ENCODE data around the gene KIF18B.

Gene KIF18B

GRCh38 chr17:44933824-44934744 lies 13.5 kb downstream of the KIF18B start:
- no peak for DNase-seq

GRCh38 chr17:44932787-44933097 lies 14.8 kb downstream of the KIF18B start:
- DNase-seq, result no peak

DNA sequence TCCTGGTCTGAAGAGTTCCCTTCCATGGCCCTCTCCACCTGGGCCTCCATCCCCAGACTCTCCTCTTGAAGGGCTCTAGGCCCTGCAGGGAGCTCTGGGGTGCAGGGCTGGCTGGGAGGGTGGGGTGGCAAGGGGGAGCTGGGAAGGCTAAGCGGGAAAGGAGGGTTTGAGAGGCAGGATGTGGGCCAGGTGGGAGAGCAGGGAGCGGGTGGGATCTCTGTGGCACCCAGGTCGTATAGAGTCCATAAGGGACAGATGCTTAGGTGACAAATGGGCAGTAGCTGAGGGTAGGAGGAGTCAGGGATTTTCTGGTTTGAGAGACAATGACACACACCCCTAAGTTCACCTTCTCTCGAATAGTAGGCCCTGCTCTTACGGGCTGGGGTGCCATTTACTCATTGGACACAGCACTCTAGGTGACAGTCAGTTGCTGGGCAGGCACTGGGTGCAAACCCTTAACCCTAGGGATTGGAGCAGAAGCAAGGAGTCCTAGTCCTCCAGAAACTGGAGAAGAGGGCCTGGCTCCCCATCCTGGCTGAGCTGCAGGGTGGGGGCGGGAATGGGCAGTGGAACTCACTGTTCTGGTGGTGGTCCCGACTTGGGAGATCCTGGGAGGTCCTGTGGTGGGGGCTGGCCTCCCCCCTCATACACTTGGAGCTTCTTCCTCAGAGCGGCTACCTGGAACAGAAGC lies 15.3 kb downstream of the KIF18B start:
- no peak for DNase-seq

DNA sequence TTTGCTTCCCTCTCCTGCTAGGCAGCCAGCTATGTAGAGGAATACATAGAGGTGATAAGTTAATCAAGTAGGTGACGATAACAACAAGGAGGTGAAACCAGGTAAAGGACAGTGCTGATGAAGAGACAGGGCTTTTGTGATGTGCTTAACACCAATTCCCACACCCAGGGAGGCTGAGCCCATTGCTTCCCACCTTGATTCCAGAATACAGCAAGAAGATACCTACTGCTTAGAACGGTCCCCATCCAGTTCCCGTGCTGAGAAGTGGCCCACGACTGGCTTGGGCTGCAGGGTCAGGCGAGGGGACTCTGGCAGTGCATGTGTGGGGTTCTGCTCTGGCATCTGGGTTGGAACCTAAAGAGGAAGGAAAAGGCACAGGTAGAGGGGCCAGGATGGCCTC lies 16.2 kb downstream of the KIF18B start:
- DNase-seq, result no peak

GRCh38 chr17:44930667-44931066 lies 16.9 kb downstream of the KIF18B start:
- DNase-seq, result no peak

GRCh38 chr17:44928950-44929720 lies 18.4 kb downstream of the KIF18B start:
- DNase-seq, result no peak

DNA sequence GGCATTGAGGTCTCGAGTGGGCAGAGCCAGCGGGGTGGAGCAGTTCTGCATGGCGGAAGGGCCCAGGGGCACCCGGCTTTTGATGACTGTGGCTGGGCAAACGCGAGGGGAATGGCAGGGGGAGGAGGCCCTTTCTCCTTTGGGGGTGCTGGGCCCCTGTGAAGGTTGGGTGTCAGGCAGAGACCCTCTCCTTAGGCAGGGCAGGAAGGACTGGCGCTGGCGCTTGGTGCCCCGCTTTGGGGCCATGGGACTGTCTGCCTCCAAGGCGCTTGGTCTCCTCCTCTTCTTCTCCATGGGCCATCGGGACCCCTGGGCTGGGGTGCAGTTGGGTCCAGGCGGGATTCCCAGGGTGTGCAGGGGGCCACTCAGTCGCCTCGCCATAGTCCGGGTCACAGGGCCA lies 19.4 kb downstream of the KIF18B start:
- no peak for DNase-seq

DNA sequence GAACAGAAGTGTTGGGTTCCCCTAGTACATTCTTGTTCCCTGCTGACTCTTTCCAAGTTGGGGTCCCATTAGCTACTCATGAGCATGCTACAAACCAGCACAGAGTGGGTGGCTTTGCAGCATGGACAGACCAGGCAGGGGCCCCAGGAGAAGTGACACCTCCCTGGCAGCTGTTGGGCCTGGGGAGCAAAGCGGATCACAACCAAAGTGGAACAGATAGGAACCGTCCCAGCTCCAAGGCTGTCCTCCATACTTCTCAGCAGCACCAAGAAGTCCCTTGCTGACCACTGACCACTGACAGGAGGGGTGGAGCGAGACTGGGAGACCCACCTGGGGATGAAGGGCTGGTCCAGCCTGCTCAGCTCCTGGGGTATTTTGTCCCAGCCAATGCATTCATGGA lies 19.9 kb downstream of the KIF18B start:
- no peak for DNase-seq

DNA sequence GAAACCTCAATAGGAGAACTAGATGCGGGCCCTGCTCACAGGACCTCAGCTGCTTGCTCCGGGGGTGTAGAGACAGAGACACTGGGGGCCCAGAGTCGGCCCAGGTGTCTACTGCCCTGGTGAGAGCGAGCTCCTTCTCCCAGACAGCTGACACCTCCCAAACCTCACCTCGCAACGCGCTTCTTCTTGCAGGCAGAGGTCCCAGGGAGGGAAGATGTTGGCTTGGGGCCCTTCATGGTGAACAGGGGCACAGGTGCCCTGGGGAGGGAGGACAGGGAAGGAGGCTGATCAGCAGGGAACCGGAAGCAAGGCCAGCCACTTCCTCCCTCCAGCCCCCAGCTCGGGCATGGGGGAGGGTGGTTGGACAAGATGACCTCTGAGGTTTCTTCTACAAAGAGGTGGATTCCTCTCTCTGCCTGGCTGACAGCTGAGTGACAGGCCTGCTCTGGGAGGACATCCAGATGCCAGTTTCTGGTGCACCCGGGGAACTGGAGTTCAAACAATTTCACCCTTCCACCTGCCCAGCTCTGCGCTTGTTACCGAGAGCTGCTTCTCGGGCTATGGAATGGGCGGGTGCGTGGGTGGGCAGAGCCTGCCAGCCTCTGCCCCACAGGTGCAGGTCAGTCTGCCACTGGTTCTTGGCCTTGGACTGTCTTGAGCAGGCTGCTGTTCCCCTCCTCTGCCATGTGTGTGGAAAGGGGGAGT lies 20.6 kb downstream of the KIF18B start:
- DNase-seq, result no peak

DNA sequence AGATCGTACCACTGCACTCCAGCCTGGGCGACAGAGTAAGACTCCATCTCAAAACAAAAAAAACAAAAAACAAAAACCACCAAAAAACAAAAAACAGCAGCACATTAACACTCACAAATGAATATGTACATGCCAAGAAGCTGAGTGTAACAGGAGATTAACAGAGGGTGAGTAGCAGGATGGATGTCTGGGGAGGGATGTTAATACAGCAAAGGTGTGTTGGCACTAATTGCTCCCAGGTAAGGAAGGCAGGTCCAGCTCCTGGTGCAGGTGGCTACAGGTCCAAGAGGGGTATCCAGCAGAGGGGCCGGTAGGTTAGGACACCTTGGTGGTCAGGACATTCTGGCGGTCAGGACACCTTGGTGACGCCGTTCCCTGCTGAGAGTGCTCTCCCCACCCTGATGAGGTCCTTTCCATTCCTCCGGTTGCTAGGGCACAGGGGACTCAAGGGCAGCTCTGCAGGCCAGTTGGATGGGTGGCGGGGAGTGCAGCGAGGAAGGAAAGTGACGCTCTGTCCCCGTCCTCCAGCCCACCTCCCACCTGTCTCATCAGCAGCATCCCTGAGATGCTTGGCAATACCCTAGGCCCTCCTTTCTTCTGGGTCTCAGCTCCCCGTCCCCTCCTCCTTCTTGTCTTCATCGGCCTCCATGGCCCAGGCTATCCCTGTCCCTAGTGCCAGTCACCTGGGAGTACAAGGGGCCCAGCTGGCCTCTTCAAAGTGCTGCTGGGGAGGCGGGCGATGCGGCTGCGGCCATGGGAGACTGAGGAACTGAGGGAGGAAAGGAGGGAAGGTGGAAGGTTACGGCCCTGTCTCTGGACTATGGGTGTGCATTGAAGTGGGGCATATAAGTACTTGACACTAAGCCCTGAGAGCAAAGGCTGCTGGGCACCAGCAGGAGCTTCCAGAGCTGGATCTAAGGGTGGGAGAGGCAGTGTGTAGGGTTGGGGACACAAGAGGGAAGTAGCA lies 21.6 kb downstream of the KIF18B start:
- DNase-seq, result no peak

DNA sequence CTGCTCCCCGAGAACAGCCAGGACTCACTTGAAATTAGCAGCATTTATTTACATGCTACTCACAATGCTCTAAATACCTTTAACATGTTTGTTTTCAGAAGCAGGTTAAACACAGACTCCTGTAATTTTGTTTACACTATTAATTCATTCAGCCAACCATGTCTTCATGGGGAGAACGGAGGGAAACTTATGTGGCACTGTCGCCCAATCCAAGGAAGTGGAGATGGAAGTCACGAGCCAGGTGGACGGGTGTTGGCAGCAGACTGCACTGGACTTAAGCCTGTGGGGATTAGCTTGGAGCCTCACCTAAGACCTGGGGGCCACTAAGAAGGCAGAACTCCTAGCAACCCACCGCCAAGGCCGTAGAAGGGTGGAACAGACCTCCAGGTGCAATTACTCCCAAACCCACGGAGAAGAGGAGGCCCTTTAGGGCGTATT lies 23.4 kb downstream of the KIF18B start:
- no peak for DNase-seq

GRCh38 chr17:44922746-44923470 lies 24.7 kb downstream of the KIF18B start:
- no peak for DNase-seq

- no peak for DNase-seq
Measured at GRCh38 chr17:44922136-44922535, 25.4 kb downstream of the KIF18B start.

DNA sequence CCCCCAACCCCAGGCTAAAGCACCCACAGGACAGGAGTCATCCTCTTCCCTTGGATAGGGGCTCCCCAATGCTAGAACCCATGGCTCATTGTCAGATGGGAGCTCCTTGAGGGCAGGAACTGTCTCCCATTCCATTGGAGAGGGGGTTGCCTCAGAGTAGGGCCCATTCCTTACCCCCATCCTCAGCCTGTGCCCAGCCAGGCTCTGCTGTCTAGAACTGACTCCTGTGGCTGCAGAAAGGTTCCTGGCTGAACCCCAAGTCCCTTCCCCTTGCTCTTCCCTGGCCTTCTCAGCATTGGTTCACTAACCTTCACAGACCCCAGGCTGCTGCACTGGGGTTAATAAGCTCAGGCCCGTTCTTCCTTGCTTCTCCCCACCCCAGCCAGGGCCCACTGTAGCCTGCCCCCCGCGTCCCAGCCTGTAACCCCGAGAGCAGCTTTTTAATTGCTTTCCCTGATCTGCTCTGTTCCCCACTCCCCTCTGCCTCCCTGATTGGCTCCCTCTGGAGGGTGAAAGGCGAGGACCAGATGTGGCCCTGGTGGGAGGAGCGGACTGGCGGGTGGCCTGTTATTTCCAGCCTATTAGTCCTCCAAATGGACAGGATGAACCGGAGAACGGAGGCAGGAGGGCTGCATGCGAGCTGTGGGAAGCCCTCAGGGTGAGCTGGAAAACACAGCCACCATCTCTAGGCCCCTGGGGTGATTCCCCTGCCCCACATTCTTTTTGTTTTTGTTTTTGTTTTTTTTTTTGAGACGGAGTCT lies 26.3 kb downstream of the KIF18B start:
- no peak for DNase-seq

GRCh38 chr17:44920565-44920940 lies 27.0 kb downstream of the KIF18B start:
- no peak for DNase-seq

- peak; percentile 54 for DNase-seq
Measured at GRCh38 chr17:44919885-44920564, 27.5 kb downstream of the KIF18B start.

- DNase-seq, result no peak
Measured at GRCh38 chr17:44919411-44919810, 28.2 kb downstream of the KIF18B start.

- DNase-seq, result no peak
Measured at GRCh38 chr17:44918006-44918405, 29.6 kb downstream of the KIF18B start.

DNA sequence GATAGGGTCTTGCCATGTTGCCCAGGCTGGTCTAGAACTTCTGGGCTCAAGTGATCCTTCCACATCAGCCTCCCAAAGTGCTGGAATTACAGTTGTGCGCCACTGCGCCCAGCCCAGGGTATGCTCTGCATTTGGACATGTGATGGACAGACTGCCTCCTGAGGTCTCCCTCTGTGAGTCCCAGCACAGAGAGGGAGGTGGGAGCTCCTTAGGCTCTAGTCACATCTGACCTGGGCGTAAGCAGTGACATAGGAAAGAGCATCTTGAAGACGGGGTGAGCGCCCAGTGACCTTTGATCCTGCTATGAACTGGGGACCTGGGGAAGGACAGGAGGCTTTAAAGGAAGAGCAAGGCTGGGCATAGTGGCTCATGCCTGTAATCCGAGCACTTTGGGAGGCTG lies 30.1 kb downstream of the KIF18B start:
- no peak for DNase-seq

DNA sequence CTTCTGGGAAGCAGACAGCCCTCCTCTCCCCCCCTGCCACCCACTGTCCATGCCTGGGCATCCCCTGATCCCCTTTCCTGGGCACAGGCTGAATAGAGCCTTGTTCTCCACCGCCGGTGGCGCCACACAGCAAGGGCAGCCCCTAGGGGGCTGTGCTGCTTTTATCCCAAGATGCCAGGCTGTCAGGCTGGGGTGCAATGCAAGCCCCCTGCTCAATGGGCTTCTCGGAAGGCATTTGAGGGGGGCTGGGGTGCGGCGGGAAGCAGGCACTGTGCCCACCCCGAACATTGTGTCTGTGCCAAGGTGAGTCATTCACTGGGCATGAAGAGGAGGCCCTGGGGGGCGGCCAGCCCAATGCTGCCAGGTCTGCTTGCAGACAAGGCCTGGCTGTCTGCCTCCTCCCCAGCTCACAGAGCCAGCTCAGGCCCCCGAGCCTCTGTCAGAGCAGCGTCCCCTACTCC lies 30.8 kb downstream of the KIF18B start:
- no peak for DNase-seq

All from MV-4-11 (cell line).